ENCODE measurements around the gene CCDC141. TPM values are rescaled to one million over a fixed set of nuclear protein-coding genes. Genes with fewer than 3 reads are reported as not detected.

The CCDC141 gene
- total and polyA plus RNA-seq, 12 donors: 5.2 to 379 (median 224) TPM

DNA sequence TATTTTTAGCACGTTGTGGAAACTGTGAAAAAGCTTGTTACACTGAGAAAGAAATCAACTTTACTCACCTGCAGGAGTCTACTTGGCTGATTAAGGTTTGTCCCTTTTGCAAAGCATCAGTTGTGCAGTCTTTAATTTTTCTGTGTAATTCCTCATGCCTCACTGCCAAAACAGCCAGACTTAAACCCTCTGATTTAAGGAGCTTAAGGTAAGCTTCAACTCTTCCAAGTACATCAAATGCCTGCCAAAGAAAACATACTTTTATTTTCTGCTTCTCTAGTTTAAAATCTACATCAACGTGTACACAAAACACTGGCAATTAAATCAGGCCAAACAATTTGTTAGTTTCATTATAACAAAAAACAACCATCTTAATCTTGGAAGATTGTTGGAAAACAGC is 144.7 kb downstream of the CCDC141 start:
- intact Hi-C loops (cut with DNase I): loop anchor here in 1 of 10 donors (1.0 kb wide), 1 partner anchor 9 kb away; no protein-coding TSS in a partner anchor
- no peaks in the 10 kb centered on the region for H3K9me3 ChIP-seq
- H3K27ac ChIP-seq: no peak overlapping the region
- peaks cover 0 to 17% (median 4%) of the 10 kb centered on the region in 9 donors for H3K4me1 ChIP-seq
- WGBS, 2 donors: 55 to 59% methylated on average over 2 of the region's 2 CpGs
- no peak for ATAC-seq
- TF ChIP-seq, protein P1, sequence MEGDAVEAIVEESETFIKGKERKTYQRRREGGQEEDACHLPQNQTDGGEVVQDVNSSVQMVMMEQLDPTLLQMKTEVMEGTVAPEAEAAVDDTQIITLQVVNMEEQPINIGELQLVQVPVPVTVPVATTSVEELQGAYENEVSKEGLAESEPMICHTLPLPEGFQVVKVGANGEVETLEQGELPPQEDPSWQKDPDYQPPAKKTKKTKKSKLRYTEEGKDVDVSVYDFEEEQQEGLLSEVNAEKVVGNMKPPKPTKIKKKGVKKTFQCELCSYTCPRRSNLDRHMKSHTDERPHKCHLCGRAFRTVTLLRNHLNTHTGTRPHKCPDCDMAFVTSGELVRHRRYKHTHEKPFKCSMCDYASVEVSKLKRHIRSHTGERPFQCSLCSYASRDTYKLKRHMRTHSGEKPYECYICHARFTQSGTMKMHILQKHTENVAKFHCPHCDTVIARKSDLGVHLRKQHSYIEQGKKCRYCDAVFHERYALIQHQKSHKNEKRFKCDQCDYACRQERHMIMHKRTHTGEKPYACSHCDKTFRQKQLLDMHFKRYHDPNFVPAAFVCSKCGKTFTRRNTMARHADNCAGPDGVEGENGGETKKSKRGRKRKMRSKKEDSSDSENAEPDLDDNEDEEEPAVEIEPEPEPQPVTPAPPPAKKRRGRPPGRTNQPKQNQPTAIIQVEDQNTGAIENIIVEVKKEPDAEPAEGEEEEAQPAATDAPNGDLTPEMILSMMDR (IDR thresholded peaks at IDR 0.05): no peak
- no peaks in the 10 kb centered on the region for H3K27me3 ChIP-seq
- no peak for DNase-seq
- H3K4me3 ChIP-seq: no peak overlapping the region
- peaks cover 0 to 27% (median 0%) of the 10 kb centered on the region in 9 donors for H3K36me3 ChIP-seq

DNA sequence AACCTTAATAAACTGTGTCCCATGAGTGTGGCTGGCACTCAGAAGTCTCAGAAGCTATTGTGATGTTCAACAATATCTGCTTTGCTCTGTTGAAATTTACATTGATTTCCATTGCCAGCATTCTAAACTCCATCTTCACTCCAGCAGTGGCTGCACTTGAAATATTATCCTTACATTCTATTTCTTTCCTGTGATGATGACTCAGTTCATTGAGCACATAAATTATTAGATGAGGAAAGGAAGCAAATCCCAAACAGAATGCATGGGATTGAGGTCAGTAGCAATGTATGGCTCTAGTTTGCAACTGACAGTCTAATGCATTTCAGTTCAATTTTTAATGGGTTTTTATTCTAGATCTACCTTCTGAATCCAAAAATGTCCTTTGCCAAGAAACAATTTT is 150.3 kb downstream of the CCDC141 start:
- peaks cover 0 to 24% (median 5%) of the 10 kb centered on the region in 9 donors for H3K4me1 ChIP-seq
- TF ChIP-seq, protein P1 (IDR thresholded peaks at IDR 0.05): no peak
- H3K9me3 ChIP-seq: no peaks in the 10 kb centered on the region
- H3K27me3 ChIP-seq: no peaks in the 10 kb centered on the region
- peaks cover 0 to 11% (median 0%) of the 10 kb centered on the region in 9 donors for H3K36me3 ChIP-seq
- intact Hi-C loops (cut with DNase I): no loop called here
- ATAC-seq: no peak
- no peak overlapping the region for H3K4me3 ChIP-seq
- no peak for DNase-seq
- no peak overlapping the region for H3K27ac ChIP-seq

DNA sequence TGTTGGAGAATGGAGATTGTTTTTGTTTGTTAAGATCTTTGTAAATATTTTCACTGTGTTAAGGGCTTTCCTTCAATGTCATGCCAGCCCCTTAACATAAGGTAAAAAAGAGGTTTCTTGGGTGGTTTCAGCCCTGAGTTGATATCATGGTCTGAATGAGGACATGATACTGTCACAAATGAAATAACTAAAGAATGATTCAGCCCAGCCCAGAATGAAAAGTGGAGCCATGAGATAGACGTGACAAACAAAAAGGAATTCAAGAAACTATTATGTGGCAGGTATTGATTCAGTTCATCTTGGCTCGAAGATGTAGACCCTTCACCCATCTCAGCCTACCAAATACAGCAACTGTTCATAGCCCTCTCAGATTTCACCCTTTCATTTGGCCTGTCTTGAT is 154.1 kb downstream of the CCDC141 start:
- intact Hi-C loops (cut with DNase I): loop anchor here in 1 of 10 donors (1.0 kb wide), 1 partner anchor 9 kb away; no protein-coding TSS in a partner anchor
- no peak for DNase-seq
- 67 to 77% methylated on average over 2 of the region's 2 CpGs for WGBS, 2 donors

DNA sequence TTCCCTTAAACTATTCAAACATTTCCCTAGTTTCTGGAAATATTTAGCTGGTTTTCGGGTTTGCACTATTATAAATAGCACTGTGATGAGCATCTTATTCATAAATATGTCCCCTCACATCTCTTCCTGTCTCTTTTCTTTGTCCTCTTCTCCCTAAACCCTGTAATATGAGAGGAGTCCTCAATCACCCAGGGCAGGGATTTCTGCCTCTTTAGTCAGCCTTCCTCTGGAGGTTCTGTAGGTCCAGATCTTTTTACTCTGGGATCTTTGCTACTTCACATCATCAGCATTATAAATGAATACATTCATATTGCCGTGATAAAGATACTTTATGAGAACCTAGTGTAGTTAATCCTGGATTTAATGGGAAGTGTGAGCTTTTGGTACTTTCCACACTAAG is 154.8 kb downstream of the CCDC141 start:
- H3K4me1 ChIP-seq: peaks cover 0 to 55% (median 22%) of the 10 kb centered on the region in 9 donors
- intact Hi-C loops (cut with DNase I): no loop called here

More for the DNA sequence above, 154.1 kb downstream of the CCDC141 start:
- no peak overlapping the region for H3K4me3 ChIP-seq
- ATAC-seq: peak in 1 of 8 donors; percentile 19
- no peaks in the 10 kb centered on the region for H3K27me3 ChIP-seq
- H3K27ac ChIP-seq: peak overlapping the region in 8 of 10 donors; percentile 21 to 46 (median 32)
- H3K9me3 ChIP-seq: no peaks in the 10 kb centered on the region
- peaks cover 0 to 3% (median 0%) of the 10 kb centered on the region in 9 donors for H3K36me3 ChIP-seq
- TF ChIP-seq, protein P1 (IDR thresholded peaks at IDR 0.05): no peak
- peaks cover 0 to 52% (median 22%) of the 10 kb centered on the region in 9 donors for H3K4me1 ChIP-seq

More for the DNA sequence above, 154.8 kb downstream of the CCDC141 start:
- TF ChIP-seq, protein P1 (IDR thresholded peaks at IDR 0.05): no peak
- no peaks in the 10 kb centered on the region for H3K9me3 ChIP-seq
- DNase-seq (no peak), ATAC-seq (no peak)
- no peak overlapping the region for H3K4me3 ChIP-seq
- 61 to 71% methylated on average over 2 of the region's 2 CpGs for WGBS, 2 donors
- peaks cover 0 to 3% (median 0%) of the 10 kb centered on the region in 9 donors for H3K36me3 ChIP-seq
- H3K27ac ChIP-seq: peak overlapping the region in 6 of 10 donors; percentile 25 to 46 (median 34)
- H3K27me3 ChIP-seq: no peaks in the 10 kb centered on the region
